ENCODE measurements around the gene STKLD1.

GRCh38 chr9:133366435-133366834, 9.7 kb upstream of the STKLD1 start:
- no peak for TF ChIP-seq CEBPZ (IDR thresholded peaks at IDR 0.05; ENCODE audit: borderline replicate concordance, low read depth, low read length)
- no peak for TF ChIP-seq ARID2 (IDR thresholded peaks at IDR 0.05)

Measured in K562 (cell line).